Astrocyte of the hippocampus (primary cell): ENCODE data around the gene ILF3.

Experiments
- DNase-seq: peaks from one replicate; pipeline ENCODE4 v3.0.0; 2011; ENCODE audit warnings: low read depth, low spot score

The ILF3 gene

DNA sequence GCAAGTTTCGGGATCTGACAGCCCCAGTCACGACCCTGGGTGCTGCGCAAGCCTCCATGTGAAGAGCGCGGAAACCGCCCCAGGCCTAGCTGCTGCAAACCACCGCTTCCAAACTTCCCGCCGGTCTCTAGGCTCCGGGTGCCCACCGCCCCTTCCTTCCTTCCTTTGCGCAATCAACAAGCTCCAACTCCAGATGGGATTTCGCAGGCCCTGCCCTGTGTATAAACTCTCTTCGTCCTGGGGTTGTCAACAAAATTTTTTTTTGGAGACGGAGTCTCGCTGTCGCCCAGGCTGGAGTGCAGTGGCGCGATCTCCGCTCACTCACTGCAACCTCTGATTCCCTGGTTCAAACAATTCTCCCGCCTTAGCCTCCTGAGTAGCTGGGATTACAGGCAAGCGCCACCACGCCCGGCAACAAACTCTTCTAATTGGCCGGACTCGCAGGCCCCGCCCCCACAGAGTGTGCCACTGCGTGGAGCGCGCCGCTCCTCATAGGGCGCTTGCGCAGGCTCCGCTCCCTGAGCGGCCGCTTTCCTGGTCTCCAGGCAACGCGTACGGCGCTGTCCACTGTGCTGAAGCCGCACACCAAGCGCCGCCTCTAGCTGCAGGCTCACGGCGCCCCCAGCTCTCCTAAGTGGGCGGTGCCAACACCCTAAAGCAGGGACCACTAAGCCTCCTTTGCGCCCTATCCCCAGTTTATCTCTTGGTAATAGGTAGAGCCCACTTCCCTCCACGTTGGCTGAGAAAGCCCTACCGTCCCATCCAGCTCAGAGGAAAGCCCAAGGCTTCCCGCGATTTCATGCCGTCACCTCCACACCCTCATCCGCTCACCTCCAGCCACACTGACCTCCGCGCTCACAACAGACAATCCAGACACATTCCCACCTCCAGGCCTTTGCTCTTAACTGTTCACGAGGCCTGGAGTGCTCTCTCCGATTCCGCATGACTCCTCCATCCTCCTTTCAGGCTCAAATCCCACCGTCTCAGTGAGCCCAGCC lies 41.6 kb downstream of the ILF3 start:
- peak; percentile 97 for DNase-seq

DNA sequence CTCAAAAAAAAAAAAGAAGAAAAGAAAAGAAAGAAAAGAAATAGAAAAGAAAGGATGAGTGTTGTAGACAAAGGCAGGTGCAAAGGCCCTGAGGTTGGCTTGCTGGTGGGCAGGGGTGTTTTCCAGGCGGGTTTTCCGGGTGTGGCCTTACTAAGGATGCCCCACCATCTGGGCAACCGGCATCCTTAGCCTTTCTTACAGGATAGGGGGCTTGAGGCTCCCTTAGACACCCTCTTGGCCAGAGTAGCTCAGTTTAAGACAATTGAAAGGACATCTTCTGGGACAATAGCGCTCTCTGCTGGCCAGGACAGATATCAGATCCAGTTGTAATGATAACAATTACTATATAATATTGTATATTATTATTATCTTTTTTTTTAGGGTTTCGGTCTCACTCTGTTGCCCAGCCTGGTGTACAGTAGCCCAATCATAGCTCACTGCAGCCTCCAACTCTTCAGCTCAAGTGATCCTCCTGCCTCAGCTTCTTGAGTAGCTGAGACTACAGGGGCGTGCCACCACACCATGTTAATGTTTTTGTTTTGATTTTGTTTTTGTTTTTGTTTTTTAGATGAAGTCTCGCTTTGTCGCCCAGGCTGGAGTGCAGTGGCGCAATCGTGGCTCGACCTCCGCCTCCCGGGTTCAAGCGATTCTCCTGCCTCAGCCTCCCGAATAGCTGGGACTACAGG lies 45.6 kb downstream of the ILF3 start:
- peak; percentile 57 for DNase-seq

DNA sequence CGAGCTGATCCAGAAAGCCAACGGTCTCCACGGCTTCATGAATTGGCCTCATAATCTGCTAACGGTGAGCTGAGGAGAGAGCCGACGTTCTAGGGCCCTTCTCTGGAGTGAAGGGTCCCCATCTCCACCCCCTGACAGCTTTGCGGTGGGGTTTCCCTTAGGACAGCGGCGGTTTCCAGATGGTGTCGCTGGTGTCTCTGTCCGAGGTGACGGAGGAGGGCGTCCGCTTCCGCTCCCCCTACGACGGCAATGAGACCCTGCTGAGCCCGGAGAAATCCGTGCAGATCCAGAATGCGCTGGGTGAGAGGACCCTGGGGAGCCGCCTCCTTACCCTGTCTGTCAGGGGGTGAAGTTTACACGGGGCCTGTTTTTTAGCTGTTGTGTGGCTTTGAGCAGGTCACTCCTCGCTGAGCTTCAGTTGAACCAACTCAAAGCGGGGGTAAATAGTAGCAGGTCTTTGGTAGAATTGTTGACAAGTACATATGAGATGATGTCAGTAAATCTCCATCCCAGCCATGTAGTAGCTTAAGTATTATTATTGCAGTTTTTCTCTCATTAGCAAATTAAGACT lies 47.9 kb downstream of the ILF3 start:
- no peak for DNase-seq

DNA sequence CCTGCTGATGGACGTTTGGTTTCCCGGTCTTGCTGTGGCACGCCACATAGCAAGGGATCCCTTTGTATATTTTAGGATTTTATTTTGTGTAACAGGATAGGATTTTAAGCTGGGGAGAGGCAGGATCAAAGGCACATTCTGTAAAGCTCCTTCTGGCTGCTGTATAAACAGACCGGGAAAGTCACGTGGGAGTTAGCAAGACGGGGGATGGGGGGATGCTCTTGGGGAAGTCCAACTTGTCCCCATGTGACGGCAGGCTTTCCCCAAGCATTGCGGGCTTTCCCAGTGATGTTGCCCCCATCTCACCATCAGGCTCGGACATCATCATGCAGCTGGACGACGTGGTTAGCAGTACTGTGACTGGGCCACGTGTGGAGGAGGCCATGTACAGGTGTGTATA lies 52.8 kb downstream of the ILF3 start:
- no peak for DNase-seq

DNA sequence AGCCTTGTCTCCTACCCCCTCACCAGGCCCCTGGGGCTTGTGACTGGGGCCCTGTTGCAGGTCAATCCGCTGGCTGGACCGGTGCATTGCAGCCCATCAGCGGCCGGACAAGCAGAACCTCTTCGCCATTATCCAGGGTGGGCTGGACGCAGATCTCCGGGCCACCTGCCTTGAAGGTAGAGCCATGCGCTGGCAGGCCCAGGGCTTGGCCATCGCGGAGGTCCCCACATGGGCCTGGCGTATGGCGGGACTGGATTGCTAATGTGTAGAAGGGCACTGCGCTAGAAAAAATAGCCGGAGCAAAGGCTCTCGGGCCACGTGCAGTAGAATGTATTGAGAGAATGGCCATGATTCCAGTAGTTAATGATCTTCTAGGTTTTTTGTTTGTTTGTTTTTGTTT lies 53.3 kb downstream of the ILF3 start:
- no peak for DNase-seq

DNA sequence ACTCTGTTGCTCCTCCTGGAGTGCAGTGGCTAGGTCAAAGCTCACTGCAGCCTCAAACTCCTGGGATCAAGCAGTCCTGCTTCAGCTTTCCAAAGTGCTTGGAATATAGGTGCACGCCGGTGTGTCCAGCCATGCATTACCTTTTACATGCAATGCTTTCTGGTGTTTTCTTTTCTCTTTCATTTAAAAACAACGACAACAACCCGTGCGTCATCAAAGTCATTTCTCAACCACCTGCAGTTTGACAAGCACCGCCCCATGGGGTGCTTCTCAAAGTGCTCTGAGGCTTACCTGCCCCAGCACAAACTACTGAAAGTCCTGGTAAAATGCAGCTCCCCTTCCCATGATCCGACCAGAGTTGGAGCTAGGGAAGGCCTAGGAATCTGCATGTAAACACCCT lies 54.1 kb downstream of the ILF3 start:
- no peak for DNase-seq

DNA sequence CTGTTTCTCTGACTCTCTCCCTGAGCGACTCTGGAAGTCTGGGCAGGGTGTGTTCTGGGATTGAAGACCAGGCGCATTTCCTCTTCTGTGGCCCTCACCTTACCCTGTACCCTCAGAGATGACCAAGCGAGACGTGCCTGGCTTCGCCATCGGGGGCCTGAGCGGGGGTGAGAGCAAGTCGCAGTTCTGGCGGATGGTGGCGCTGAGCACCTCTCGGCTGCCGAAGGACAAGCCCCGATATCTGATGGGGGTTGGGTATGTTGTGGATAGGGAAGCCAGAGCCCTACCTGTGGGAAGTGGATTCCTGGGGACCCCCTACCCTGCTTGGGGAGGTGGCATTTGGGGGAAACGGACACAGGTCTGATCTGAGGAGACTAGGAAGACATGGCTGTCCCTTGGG lies 57.9 kb downstream of the ILF3 start:
- DNase-seq: no peak

DNA sequence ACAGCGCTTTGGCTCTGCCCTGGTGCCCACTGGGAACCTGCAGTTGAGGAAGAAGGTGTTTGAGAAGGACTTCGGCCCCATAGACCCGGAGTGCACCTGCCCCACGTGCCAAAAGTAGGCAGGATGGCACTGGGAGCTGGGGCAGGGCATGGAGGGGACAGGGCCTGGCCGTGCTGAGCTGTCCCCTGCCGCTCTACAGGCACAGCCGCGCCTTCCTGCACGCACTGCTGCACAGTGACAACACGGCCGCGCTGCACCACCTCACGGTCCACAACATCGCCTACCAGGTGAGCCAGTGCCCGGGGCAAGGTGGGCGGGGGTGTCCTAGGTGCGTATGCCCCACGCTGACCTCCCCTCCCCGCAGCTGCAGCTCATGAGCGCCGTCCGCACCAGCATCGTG lies 58.6 kb downstream of the ILF3 start:
- no peak for DNase-seq

DNA sequence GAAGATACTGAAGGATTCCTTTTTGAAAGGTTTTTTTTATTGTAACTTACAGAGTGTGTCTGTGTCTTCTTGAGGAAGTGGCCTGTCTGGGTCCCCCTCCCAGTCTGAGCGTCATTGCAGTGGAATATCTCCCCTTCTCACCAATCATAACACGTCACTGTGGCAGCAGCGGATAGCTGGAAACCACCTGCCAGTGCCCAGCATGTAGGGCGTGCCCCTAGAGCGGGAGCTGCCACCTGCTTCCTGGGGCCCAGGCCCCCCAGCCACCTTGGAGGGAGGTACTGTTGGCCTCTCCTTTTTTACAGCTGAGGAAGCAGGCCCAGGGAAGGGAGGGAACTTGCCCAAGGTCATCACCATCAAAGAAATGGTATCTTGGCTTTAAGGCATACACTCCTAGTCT lies 59.2 kb downstream of the ILF3 start:
- no peak for DNase-seq

DNA sequence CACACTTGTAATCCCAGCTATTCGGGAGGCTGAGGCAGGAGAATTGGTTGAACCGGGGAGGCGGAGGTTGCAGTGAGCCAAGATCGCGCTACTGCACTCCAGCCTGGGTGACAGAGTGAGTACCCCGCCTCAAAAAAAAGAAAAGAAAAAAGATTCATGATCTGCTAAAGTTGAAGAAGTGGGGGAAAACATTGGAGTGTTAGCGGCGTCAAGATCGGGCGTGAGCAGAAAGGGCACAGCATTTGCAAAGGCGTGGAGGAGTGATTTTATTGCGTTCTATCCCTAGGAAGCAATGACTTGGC lies 62.9 kb downstream of the ILF3 start:
- no peak for DNase-seq

DNA sequence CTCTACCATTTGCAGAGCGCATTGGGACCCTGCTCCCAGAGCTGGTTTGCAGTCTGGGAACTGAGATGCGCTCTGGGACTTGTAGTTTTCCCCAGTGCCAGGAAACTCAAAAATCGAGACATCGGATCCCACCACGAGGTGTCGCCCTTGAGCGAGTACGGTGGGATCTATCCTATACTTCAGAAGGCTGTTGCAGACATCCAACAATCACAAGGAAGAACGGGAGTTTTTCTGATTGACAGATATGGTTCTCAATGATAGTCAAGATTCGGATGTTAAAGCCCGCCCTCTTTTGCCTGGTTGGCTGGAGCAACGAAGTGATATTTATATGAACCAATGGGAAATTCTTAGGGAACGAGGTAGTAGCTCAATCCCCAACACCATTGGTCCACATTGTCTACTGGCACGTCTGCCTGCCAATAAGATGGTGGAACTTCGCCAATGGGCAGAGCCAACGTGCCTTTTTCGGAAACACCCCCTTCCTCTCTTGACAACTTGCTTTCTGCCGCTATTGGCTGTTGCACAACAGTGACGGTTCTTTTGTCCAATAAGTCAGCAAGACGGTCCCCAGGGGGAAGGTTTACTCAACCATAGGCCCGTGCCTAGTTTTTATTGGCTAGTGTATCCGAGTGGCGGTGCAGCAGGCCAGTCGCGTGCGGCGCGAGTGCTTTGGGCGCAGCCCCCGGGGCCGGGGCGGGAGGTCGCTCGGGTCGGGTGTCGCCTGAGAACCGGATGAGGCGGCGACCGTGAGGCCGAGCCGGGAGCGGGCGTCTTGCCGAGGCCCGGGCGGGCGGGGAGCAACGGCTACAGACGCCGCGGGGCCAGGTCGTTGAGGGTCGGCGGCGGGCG lies 63.4 kb downstream of the ILF3 start, which contains the start of gene DNM2:
DNM2 (plus strand) TSS at position 724 of the 849 bp plus-strand sequence. CDS start 164 bp downstream, outside the sequence.
- peak; percentile 100 for DNase-seq

DNA sequence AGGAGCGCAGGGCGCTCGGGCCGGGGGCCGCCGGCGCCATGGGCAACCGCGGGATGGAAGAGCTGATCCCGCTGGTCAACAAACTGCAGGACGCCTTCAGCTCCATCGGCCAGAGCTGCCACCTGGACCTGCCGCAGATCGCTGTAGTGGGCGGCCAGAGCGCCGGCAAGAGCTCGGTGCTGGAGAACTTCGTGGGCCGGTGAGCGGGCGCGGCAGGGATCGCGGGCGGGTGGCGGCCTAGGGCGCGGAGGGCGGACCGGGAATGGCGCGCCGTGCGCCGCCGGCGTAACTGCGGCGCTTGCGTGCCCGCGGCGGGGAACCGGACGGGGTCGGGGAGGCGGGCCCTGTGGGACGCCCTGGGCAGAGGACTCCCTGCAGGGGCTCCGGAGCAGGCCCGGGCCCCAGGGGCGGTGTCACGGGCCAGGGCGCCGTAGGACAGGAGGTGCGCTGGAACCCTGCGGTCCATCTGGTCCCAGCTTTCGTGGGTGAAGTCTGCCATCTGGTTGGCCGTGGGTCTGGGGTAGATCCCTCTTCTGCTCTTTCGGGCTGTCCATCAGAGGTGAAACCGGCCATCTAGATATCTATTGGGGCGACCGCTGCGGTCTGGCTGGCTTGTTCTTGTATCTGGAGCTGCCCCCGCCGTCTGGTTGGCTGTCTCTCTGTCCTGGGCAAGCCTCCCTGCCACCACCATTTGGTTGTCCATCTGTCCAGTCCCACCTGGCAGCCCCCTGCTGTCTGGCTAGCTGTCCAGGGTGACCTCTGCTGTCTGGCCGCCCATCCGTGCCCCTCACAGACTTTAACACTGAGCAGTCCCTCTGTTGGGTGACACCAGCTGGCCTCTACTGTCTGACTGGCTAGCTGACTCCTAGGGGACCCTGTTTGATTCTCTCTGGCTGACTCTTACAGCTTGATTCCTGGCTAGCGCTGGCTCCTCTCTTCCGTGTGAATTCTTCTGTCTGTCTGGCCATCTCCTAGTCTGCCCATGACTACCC lies 64.4 kb downstream of the ILF3 start:
- DNase-seq: peak; percentile 74

DNA sequence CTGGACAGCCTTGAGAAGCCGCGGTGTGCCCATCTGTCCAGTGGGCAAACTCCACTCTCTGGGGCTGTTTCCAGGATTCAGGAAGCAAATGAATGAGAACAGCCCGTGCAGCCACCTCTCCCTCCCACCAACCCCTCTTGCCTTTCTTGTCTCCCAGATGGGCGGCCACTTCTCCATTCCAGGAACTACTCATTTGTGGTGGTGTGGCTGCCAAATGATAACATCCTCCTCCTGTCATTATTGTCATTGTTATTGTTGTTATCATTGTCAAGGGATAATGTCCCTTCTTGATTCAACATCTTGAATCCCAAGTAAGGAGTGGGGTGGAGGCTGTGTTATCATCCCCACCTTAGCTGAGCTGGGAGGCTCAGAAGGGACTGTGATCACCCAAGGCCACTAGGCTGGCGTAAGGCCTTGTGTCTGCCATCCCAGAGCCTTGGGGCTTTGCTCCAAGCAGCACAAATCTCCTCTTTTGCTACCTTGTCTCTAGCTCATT lies 65.4 kb downstream of the ILF3 start:
- DNase-seq: no peak

DNA sequence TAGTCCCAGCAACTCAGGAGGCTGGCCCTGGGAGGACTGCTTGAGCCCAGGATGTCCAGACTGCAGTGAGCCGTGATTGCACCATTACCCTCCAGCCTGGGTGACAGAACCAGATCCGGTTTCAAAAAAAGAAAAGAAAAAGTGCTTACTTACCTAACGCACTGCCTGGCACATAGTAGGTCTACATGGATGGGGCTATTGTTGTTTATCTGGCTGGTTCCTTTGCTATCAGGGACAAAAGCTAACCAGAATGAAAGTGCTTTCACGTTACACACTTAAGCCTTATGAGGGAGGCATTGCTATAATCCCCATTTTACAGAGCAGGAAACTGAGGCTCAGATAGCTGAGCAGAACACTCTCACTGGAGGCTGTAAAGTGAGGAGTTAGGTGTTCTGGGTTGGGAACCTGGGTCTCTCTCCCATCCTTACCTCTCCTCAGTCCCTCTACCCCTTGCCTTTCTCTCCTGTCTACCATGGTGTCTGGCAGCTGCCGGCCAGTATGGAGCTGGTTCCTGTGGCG lies 66.5 kb downstream of the ILF3 start:
- no peak for DNase-seq

DNA sequence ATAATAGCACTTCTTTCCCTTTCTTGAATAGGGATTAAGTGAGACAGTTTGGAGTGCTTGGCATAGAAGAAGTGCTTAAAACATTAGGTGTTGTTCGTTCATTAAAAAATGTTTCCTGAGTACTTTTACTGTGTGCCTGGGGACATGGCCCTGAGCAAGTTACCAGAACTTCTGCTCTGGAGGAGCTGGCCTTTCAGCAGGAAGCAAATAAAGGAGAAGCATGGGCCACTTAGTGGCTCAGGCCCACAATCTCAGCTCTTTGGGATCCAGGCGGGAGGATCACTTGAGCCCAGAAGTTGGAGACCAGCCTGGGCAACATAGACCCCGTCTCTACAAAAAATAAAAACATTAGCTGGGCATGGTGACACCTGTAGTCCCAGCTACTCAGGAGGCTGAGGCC lies 69.4 kb downstream of the ILF3 start:
- no peak for DNase-seq

DNA sequence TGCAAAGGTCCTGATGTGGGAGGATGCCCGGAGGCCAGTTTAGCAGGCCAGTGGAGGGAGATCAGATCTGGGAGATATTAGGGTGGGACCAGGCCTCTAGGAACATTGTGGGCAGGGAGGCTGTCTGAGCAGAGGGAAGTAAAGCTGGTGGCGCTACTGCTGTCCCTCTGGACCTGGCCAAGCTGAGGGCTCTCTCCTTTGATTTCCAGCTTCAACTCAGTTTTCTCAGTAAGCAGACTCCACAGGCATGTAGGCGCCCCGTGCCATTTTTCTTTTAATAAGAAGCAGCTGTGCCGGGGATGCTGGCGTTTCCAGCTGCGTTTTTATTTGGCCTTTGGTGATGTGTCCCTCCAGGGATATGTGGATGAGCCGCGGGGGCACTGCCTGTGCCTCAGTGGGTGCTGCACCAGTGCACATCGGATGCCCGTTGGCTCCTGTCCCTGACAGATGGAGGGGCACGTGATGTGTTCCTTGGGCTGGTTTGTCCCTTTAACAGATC lies 70.5 kb downstream of the ILF3 start:
- no peak for DNase-seq

DNA sequence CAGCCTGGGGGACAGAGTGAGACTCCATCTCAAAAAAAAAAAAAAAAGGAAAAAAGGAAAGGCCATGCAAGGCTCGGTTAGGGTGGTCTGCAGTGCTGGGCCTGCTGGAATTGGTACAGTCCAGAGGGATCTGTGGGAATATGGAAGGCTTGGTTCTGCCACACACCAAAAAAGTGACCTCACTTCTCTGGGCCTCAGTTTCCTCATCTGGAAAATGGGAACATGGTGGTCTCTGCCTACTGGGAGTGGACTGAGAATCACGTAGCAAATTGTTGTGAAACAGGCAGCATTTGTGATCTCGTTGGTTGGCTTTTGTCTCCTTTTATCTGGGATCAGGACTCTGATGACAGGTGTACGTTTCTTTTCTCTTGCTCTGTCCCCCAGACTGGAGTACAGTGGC lies 71.3 kb downstream of the ILF3 start:
- no peak for DNase-seq

DNA sequence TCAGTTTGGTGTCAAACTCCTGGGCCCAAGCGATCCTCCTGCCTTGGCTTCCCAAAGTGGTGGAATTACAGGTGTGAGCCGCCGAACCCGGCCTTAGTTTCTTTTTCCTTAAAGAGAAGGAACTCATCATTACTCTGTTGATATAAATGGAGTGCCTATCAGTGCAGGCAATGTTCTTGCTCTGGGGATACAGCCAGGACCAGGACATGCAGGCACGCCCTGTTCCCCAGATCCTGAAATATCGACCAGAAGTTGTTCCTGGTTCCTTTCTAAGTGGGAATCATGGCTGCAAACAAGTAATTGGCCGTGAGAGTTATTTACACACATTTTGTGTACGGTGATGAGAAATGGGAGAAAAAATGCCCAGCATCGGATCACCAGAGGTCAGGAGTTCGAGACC lies 72.1 kb downstream of the ILF3 start:
- no peak for DNase-seq

DNA sequence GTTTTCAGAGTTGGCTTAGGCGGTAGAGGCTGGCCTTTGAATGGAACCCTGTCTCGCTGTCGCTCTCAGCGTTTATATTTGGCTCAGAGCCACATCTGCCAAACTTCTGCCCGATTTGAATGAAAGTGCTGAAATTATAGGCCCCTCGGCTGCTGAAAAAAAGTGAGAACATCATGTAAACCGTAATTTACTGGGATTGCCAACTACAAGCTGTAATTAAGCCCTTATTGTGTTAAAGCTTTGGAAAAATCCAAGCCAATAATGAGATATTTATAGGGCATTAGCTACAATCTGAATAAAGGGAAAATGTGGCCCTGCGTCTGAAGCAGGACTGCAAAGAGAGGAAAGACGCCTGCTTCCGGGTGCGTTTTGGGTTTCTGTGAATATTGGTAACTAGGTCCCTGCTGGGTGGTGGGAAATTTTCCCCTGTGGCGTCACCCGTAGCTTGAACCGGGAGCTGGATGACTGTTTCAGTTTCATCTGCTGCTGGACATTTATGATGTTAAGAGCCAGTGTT lies 73.6 kb downstream of the ILF3 start:
- DNase-seq: peak; percentile 22

DNA sequence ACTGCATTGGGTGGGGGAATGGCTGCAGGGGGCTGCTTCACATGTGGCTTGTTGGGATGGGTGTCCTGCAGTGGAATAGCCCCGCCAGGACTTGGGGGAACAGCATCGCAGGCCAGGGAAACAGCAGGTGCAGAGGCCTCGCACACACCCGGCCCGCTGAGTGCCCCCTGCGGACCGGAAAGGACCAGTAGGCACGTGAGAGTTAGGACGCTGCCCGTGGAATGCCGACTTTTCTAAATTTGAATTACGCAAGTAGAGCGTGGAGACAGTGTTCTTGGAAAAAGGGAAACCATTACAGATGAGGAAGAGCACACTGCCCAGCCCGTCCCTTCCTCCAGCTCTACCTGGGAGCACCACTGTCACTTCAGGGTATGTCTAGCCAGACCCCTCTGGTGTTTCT lies 75.3 kb downstream of the ILF3 start:
- no peak for DNase-seq
